ENCODE measurements around the gene DIP2C. TPM values are rescaled to one million over a fixed set of nuclear protein-coding genes. Genes with fewer than 3 reads are reported as not detected.

The DIP2C gene
- polyA plus RNA-seq, 3 donors: 0.11 TPM; not detected in 2

GRCh38 chr10:441659-442058 is 247.8 kb downstream of the DIP2C start:
- no peak overlapping the region for H3K4me3 Mint-ChIP-seq
- Histone ChIP-seq H3K79me2 (ENCODE audit: insufficient read depth, low read length) (no peaks in the 10 kb centered on the region), H3K9me3 (replicated peaks in 1 of 2; ENCODE audit: control insufficient read depth in 1 of 2, insufficient read depth in 1 of 2, low read length in 2 of 2) (no peaks in the 10 kb centered on the region), H2AFZ (ENCODE audit: insufficient read depth, low read depth, low read length, poor library complexity, severe bottlenecking) (no peak overlapping the region), H3K27ac (ENCODE audit: low read depth in 1 of 2, low read length in 2 of 2) (no peak overlapping the region), H3K4me3 (replicated peaks in 1 of 3; ENCODE audit: low read depth in 2 of 3, low read length in 3 of 3) (no peak overlapping the region), H3K36me3 (replicated peaks in 1 of 2; ENCODE audit: control insufficient read depth in 1 of 2, insufficient read depth in 2 of 2, low read length in 2 of 2) (no peaks in the 10 kb centered on the region), H3K4me1 (ENCODE audit: control insufficient read depth in 1 of 2, insufficient read depth in 2 of 2, low read length in 2 of 2) (no peaks in the 10 kb centered on the region), H3K9ac (ENCODE audit: insufficient read depth, low read length, poor library complexity, severe bottlenecking) (no peak overlapping the region), H3K4me2 (replicated peaks; ENCODE audit: extremely low read depth, low read length, poor library complexity, severe bottlenecking) (no peak overlapping the region), H4K20me1 (ENCODE audit: insufficient read depth, low read length) (no peaks in the 10 kb centered on the region), H3K27me3 (ENCODE audit: control insufficient read depth in 2 of 2, insufficient read depth in 2 of 2, low read length in 2 of 2) (no peaks in the 10 kb centered on the region)
- no peak for TF ChIP-seq CTCF (IDR thresholded peaks at IDR 0.05)
- intact Hi-C loops (cut with micrococcal nuclease): no loop called here
- no peaks in the 10 kb centered on the region for H3K4me1 Mint-ChIP-seq
- peaks cover 0 to 3% (median 0%) of the 10 kb centered on the region in 7 donors for H3K9me3 Mint-ChIP-seq
- DNase-seq: no peak
- peaks cover 2 to 7% (median 5%) of the 10 kb centered on the region in 3 donors for H3K27me3 Mint-ChIP-seq (ENCODE audit: low read depth in 3 of 3)
- no peak overlapping the region for H3K27ac Mint-ChIP-seq
- H3K36me3 Mint-ChIP-seq: no peaks in the 10 kb centered on the region
- WGBS (ENCODE audit: insufficient coverage): 100% methylated on average over 2 of the region's 6 CpGs

- no peak for DNase-seq
- H3K79me2 ChIP-seq (ENCODE audit: insufficient read depth, low read length): no peaks in the 10 kb centered on the region
- no peak for TF ChIP-seq CTCF (IDR thresholded peaks at IDR 0.05)
- no peaks in the 10 kb centered on the region for H3K36me3 ChIP-seq (replicated peaks in 1 of 2; ENCODE audit: control insufficient read depth in 1 of 2, insufficient read depth in 2 of 2, low read length in 2 of 2)
- H3K27ac ChIP-seq (ENCODE audit: low read depth in 1 of 2, low read length in 2 of 2): no peak overlapping the region
- no peak overlapping the region for H3K4me3 Mint-ChIP-seq
- no peak overlapping the region for H3K27ac Mint-ChIP-seq
- H3K27me3 Mint-ChIP-seq (ENCODE audit: low read depth in 3 of 3): peaks cover 2 to 8% (median 2%) of the 10 kb centered on the region in 3 donors
- peaks cover 0 to 3% (median 1%) of the 10 kb centered on the region in 7 donors for H3K9me3 Mint-ChIP-seq
- no peaks in the 10 kb centered on the region for H3K27me3 ChIP-seq (ENCODE audit: control insufficient read depth in 2 of 2, insufficient read depth in 2 of 2, low read length in 2 of 2)
- whole genome bisulfite sequencing (ENCODE audit: insufficient coverage): no CpG with 5 or more reads among the region's 3 CpGs
- intact Hi-C loops (cut with micrococcal nuclease): no loop called here
- no peaks in the 10 kb centered on the region for H3K9me3 ChIP-seq (replicated peaks in 1 of 2; ENCODE audit: control insufficient read depth in 1 of 2, insufficient read depth in 1 of 2, low read length in 2 of 2)
- H3K4me1 ChIP-seq (ENCODE audit: control insufficient read depth in 1 of 2, insufficient read depth in 2 of 2, low read length in 2 of 2): no peaks in the 10 kb centered on the region
- no peak overlapping the region for H3K4me2 ChIP-seq (replicated peaks; ENCODE audit: extremely low read depth, low read length, poor library complexity, severe bottlenecking)
- no peak overlapping the region for H3K9ac ChIP-seq (ENCODE audit: insufficient read depth, low read length, poor library complexity, severe bottlenecking)
- no peak overlapping the region for H3K4me3 ChIP-seq (replicated peaks in 1 of 3; ENCODE audit: low read depth in 2 of 3, low read length in 3 of 3)
- no peaks in the 10 kb centered on the region for H3K36me3 Mint-ChIP-seq
- no peak overlapping the region for H2AFZ ChIP-seq (ENCODE audit: insufficient read depth, low read depth, low read length, poor library complexity, severe bottlenecking)
- no peaks in the 10 kb centered on the region for H3K4me1 Mint-ChIP-seq
- H4K20me1 ChIP-seq (ENCODE audit: insufficient read depth, low read length): no peaks in the 10 kb centered on the region
These were observed 249.3 kb downstream of the DIP2C start for GRCh38 chr10:440127-440526.

Data from CD14-positive monocyte (primary cell).